Endothelial cell of umbilical vein (primary cell): ENCODE data around the gene PIK3CB. TPM values are rescaled to one million over a fixed set of nuclear protein-coding genes. Genes with fewer than 3 reads are reported as not detected.

Experiments used
- BruUV-seq: library from RNA; stranded (reverse); fragments of 400-500 nt; replicated peaks from 2 replicates; lab custom pipeline; 2021; lab: Mats Ljungman, UMichigan
- CTCF ChIA-PET: fragments of 300-600, 350-600 bp; sonication (Branson Sonifier 250); formaldehyde crosslinking; loops from one replicate; lab custom pipeline; 2021; ENCODE audit warnings: antibody characterized with exemption, inconsistent platforms; lab: Charles Lee
- POLR2A ChIA-PET: fragments of 300-600, 350-600 bp; sonication (Branson Sonifier 250); formaldehyde crosslinking; loops from one replicate; lab custom pipeline; 2021; ENCODE audit warnings: antibody characterized with exemption, inconsistent platforms; lab: Charles Lee
- DNase-seq: peaks from one replicate; pipeline ENCODE4 v3.0.0-alpha.2; 2011; ENCODE audit warnings: low read depth, low spot score
- FAIRE-seq: peaks from 2 replicates; lab custom pipeline; 2011; peaks lifted over from hg19 to GRCh38; lab: Jason Lieb, UNC
- H2AFZ ChIP-seq: 2 replicates; pipeline ENCODE4 v1.6.0; 2012; ENCODE audit warnings: low read depth, low read length, control low read depth, inconsistent platforms
- H3K27ac ChIP-seq: 2 replicates; pipeline ENCODE4 v1.5.1; 2011; ENCODE audit warnings: low read depth, mild to moderate bottlenecking, control low read depth, low read length, moderate library complexity; ENCODE audit not compliant: insufficient read depth
- H3K27me3 ChIP-seq, 2 experiments: 2 replicates each; pipeline versions ENCODE4 v1.6.0 to v1.6.1; 2011; ENCODE audit warnings: low read length in 2 of 2, mixed read lengths in 1 of 2; ENCODE audit not compliant: control insufficient read depth in 2 of 2, insufficient read depth in 2 of 2
- H3K36me3 ChIP-seq, 2 experiments: 2 replicates in 1 of 2; 3 replicates in 1 of 2; pipeline ENCODE4 v1.5.1; 2011; ENCODE audit warnings: low read length in 2 of 2, mild to moderate bottlenecking in 1 of 2, moderate library complexity in 1 of 2; ENCODE audit not compliant: control insufficient read depth in 2 of 2, insufficient read depth in 2 of 2; ENCODE audit errors: extremely low read depth in 1 of 2
- H3K4me1 ChIP-seq: 3 replicates; pipeline ENCODE4 v1.5.1; 2011; ENCODE audit warnings: mild to moderate bottlenecking, low read length; ENCODE audit not compliant: control insufficient read depth, insufficient read depth; ENCODE audit errors: extremely low read depth
- H3K4me2 ChIP-seq: 2 replicates; pipeline ENCODE4 v1.6.1; 2011; ENCODE audit warnings: low read length, control low read depth, mixed read lengths; ENCODE audit not compliant: insufficient read depth
- H3K4me3 ChIP-seq, 3 experiments: fragments of 200-600 bp in 1 of 3; sonication (generic), shearing (Covaris generic) in 1 of 3; replicated peaks in 1 of 3; 2 replicates each; pipeline ENCODE4 v1.5.1; 2011 to 2016; ENCODE audit warnings: control low read depth in 3 of 3, low read length in 3 of 3, mild to moderate bottlenecking in 2 of 3, inconsistent platforms in 1 of 3, low read depth in 1 of 3, moderate library complexity in 1 of 3; ENCODE audit not compliant: insufficient read depth in 1 of 3
- H3K79me2 ChIP-seq: 2 replicates; pipeline ENCODE4 v1.6.0; 2012; ENCODE audit warnings: low read length, inconsistent platforms; ENCODE audit not compliant: control insufficient read depth, insufficient read depth
- H3K9ac ChIP-seq: replicated peaks from 2 replicates; pipeline ENCODE3; 2011; ENCODE audit warnings: low read length, control low read depth; ENCODE audit not compliant: insufficient read depth; ENCODE audit errors: extremely low read depth
- H3K9me1 ChIP-seq: replicated peaks from 3 replicates; pipeline ENCODE4 v1.6.0; 2011; ENCODE audit warnings: mild to moderate bottlenecking, low read length; ENCODE audit not compliant: control insufficient read depth, insufficient read depth; ENCODE audit errors: extremely low read depth
- H3K9me3 ChIP-seq: replicated peaks from 2 replicates; pipeline ENCODE4 v1.5.1; 2012; ENCODE audit warnings: low read length, inconsistent platforms; ENCODE audit not compliant: control insufficient read depth, insufficient read depth
- H4K20me1 ChIP-seq: replicated peaks from 2 replicates; pipeline ENCODE3; 2011; ENCODE audit warnings: mild to moderate bottlenecking, low read length; ENCODE audit not compliant: control insufficient read depth, insufficient read depth; ENCODE audit errors: extremely low read depth
- CTCF ChIP-seq, 2 donors: IDR thresholded peaks; 1 replicate in 1 of 2; 2 replicates in 1 of 2; pipeline ENCODE4 v1.5.1; 2011; ENCODE audit warnings: low read length in 2 of 2, mild to moderate bottlenecking in 2 of 2, moderate library complexity in 2 of 2, control low read depth in 1 of 2, inconsistent platforms in 1 of 2, low read depth in 1 of 2; ENCODE audit not compliant: insufficient read depth in 1 of 2; ENCODE audit errors: extremely low read depth in 1 of 2
- EZH2 ChIP-seq: IDR thresholded peaks from 2 replicates; pipeline ENCODE4 v1.6.1; 2012; ENCODE audit warnings: borderline replicate concordance, low read depth, mild to moderate bottlenecking, moderate library complexity, low read length, inconsistent platforms; ENCODE audit not compliant: severe bottlenecking
- FOS ChIP-seq: IDR thresholded peaks from 2 replicates; pipeline ENCODE4 v1.6.1; 2011; ENCODE audit warnings: mild to moderate bottlenecking, low read length, moderate library complexity, borderline replicate concordance; ENCODE audit not compliant: insufficient read depth
- GATA2 ChIP-seq: IDR thresholded peaks from 2 replicates; pipeline ENCODE4 v1.7.0; 2011; ENCODE audit warnings: low read depth, mild to moderate bottlenecking, moderate library complexity, mixed read lengths, low read length; ENCODE audit not compliant: insufficient read length, insufficient read depth
- JUN ChIP-seq: IDR thresholded peaks from 2 replicates; pipeline ENCODE4 v1.6.1; 2011; ENCODE audit warnings: borderline replicate concordance, low read depth; ENCODE audit not compliant: insufficient read length, insufficient read depth
- MAX ChIP-seq: IDR thresholded peaks from 2 replicates; pipeline ENCODE4 v1.6.1; 2011; ENCODE audit not compliant: insufficient read depth, insufficient read length
- MYC ChIP-seq: IDR thresholded peaks from one replicate; pipeline ENCODE4 v1.6.1; 2011; ENCODE audit warnings: mild to moderate bottlenecking, low read depth, low read length
- POLR2A ChIP-seq: IDR thresholded peaks from 2 replicates; pipeline ENCODE4 v1.6.1; 2012; ENCODE audit warnings: low read depth, mild to moderate bottlenecking, control low read depth, low read length
- POLR2AphosphoS5 ChIP-seq: IDR thresholded peaks from 2 replicates; pipeline ENCODE4 v1.6.1; 2012; ENCODE audit warnings: low read depth, mild to moderate bottlenecking, control low read depth, low read length, moderate library complexity; ENCODE audit not compliant: insufficient read depth
- dilution Hi-C: fragments of 300-500 bp; cut with MboI; formaldehyde crosslinking; loops from one replicate; pipeline ENCODE4 v1.15.0; 2019; ENCODE audit warnings: low sequenced_read_pairs; ENCODE audit not compliant: extremely low pct_ligation_motif_present
- intact Hi-C: fragments of 100-400 bp; cut with micrococcal nuclease; formaldehyde crosslinking; loops from one replicate; pipeline ENCODE4 v1.10.0; 2022
- polyA plus RNA-seq, 4 experiments: library from polyadenylated mRNA; depleted of rRNA in 3 of 4; stranded (reverse) in 3 of 4; unstranded in 1 of 4; fragments of >200 nt; gene quantifications; 2 replicates each; pipeline versions ENCODE4 v1.2.1 to v1.2.3, GENCODE V29; 2011 to 2012; ENCODE audit warnings: missing spikeins in 1 of 4
- total RNA-seq: library from RNA; stranded (reverse); gene quantifications from 2 replicates; pipeline ENCODE4 v1.2.3, GENCODE V29; 2021

PIK3CB gene
- total and polyA plus RNA-seq, 2 donors (not counting 3 experiments of a cell fraction or from before 2014, with no cell fraction given): 9.0 to 29.8 TPM

DNA sequence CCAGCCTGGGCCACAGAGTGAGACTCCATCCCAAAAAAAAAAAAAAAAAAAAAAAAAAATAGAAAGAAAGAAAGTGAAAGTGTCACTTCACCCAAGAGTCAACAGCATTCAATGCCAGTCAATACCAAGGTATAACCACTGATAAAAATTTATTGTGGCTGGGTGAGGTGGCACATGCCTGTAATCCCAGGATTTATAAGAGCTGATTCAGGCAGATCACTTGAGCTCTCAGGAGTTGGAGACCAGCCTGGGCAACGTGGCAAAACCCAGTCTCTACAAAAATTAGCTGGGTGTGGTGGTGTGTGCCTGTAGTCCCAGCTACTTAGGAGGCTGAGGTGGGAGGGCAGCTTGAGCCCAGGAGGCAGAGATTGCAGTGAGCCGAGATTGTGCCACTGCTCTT lies 46.5 kb upstream of the PIK3CB start:
- no peak for TF ChIP-seq MAX
- no peak for TF ChIP-seq MYC
- no peak for TF ChIP-seq POLR2A
- no peak for TF ChIP-seq FOS
- TF ChIP-seq GATA2: no peak
- TF ChIP-seq JUN: no peak
- no peak for TF ChIP-seq POLR2AphosphoS5
- TF ChIP-seq CTCF (IDR thresholded peaks at IDR 0.05; ENCODE audit: extremely low read depth in 1 of 2, insufficient read depth in 1 of 2, low read depth in 1 of 2, low read length in 2 of 2): no peak
- TF ChIP-seq EZH2: no peak
- no peak overlapping the region for H2AFZ ChIP-seq
- FAIRE-seq (peak; percentile 58), DNase-seq (no peak)
- BruUV-seq: no TSS peak
- no peak overlapping the region for H3K4me2 ChIP-seq
- H3K27ac ChIP-seq: no peak overlapping the region
- no peak overlapping the region for H3K9ac ChIP-seq
- peaks cover 1% of the 10 kb centered on the region for H3K4me1 ChIP-seq
- no peaks in the 10 kb centered on the region for H3K79me2 ChIP-seq
- no peaks in the 10 kb centered on the region for H3K27me3 ChIP-seq
- intact Hi-C loops: no loop called here
- H3K4me3 ChIP-seq: no peak overlapping the region
- POLR2A ChIA-PET: interaction anchor here (1.2 kb wide), 1 partner anchor 9 kb away, joined by 3 read pairs; no protein-coding TSS in a partner anchor
- H3K9me1 ChIP-seq: no peaks in the 10 kb centered on the region
- H4K20me1 ChIP-seq: no peaks in the 10 kb centered on the region
- dilution Hi-C loops: no loop called here
- CTCF ChIA-PET: interaction anchor here (1.1 kb wide), 1 partner anchor 9 kb away, joined by 3 read pairs; no protein-coding TSS in a partner anchor
- H3K36me3 ChIP-seq: no peaks in the 10 kb centered on the region
- no peaks in the 10 kb centered on the region for H3K9me3 ChIP-seq
